SW480 (cell line): Measurements from ENCODE around the gene PAK3.
A peak's percentile ranks its signal among the peaks of the same experiment; 100 is the strongest.

ENCODE experiments used
- DNase-seq: peaks from one replicate; pipeline ENCODE4 v3.0.0-alpha.2; 2016; ENCODE audit warnings: low spot score

PAK3 gene

DNA sequence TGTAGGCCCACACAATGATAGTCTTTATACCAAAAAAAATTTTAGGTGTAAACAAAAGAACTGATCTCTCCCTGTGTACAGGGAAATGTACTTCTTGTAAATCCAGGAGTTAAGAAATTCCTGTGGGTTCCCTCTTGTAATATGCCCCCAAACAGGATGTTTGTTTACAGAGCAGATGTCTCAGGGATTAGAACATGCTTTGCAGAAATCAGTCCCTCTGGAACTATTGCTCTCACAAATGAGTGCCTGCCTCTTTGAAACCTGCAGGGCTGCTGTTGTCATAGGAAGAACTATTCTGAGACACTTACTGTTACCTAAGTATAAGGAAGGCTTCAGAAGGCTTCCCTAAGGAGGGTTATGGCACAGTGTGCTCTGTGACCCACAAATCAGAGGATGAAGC is 35.6 kb downstream of the PAK3 start:
- DNase-seq = no peak

GRCh38 chrX:111133389-111133788 is 37.4 kb downstream of the PAK3 start:
- DNase-seq = no peak

DNA sequence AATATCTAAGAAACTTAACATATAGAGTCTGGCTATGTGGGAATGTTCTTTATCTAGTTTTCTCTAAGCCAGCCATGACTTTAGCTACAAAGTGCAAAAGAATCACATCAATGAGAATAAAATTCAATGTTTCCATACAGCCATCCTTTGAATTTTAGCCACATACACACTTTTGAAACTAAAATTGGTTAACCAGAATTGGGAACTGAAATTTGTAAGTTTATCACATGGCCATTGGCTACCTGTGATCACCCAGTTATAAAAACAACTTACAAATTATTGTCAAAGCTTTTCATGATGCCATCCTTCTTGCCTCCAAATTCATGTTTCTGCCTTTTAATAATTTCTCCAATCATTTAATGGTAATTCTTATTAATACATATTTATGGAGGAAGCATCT is 49.9 kb downstream of the PAK3 start:
- no peak for DNase-seq

DNA sequence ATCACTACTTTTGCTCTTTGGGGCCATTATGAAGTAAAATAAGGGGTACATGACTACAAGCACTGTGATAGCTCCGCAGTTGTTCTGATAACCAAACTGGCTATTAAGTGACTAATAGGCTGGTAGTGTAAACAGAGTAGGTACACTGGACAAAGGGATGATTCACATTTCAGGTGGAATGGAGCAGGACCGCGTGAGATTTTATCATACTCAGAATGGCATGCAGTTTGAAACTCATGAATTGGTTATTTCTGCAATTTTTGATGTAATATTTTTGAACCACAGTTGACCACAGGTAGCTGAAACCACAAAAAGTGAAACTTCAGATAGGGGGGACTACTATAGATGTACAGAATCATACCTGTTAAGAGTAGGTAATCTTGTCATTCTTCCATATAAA is 55.8 kb downstream of the PAK3 start:
- no peak for DNase-seq

GRCh38 chrX:111159232-111159631 is 63.2 kb downstream of the PAK3 start:
- DNase-seq = no peak

DNA sequence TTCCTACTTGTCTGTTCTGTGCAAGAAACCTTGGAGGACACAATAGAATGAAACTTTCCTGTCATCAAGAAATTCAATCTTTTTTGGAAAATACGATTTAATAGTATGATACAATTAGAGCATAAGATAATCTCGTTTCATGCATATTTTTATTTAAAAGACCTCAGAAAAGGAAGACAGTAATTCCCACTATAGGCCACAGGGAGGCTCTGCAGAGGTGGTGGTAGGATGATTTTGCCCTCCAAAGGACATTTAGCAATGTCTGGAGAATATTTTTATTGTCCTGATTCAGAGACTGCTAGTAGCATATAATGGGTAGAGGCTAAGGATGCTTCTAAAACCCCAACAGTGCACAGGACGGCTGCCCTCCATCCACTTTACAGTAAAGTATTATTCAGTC is 68.7 kb downstream of the PAK3 start:
- peak; percentile 11 for DNase-seq

DNA sequence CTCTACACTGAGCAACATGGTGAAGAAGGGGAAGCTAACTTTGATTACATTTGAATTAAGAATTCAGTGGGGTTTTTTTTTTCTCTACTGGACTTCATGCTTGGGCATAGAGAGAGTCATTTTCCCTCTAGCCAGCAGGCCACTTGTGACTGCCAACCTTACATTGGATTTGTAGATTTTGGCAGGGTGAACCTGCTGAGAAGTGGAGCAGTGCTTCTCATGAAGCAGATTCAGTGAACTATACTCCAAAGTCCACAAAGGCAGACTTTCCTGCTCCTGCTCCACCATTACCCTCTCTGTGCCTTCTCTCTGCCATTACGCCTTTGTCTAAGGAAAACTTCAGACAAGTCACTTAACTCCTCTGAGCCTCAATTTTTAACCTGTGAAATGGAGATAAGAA is 69.9 kb downstream of the PAK3 start:
- DNase-seq = no peak

GRCh38 chrX:111167334-111167733 is 71.3 kb downstream of the PAK3 start:
- DNase-seq = no peak

DNA sequence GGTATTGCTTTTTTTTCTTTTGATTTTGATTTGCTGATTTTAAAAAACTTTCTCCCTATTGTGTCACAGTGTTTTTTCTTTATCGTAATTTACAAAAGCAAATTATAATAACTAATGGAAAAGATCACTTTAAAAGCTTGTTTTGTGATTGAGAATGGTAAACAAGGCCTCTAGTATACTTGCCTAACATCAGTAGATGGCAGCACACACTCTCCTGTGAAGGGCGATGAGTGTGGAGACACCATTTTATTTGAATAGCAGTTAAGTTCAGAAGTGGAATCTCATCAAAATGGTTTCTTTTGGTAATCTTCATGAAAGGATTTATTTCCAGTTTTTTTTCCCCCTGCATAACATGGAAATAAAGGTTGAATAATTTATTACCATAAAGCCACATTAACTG is 72.3 kb downstream of the PAK3 start:
- peak; percentile 32 for DNase-seq

GRCh38 chrX:111169141-111169540 is 73.2 kb downstream of the PAK3 start:
- no peak for DNase-seq

- DNase-seq = no peak
Observed at GRCh38 chrX:111170017-111170416, 74.0 kb downstream of the PAK3 start.

GRCh38 chrX:111180750-111181240 is 84.8 kb downstream of the PAK3 start:
- no peak for DNase-seq

GRCh38 chrX:111181951-111182350 is 86.0 kb downstream of the PAK3 start:
- no peak for DNase-seq

DNA sequence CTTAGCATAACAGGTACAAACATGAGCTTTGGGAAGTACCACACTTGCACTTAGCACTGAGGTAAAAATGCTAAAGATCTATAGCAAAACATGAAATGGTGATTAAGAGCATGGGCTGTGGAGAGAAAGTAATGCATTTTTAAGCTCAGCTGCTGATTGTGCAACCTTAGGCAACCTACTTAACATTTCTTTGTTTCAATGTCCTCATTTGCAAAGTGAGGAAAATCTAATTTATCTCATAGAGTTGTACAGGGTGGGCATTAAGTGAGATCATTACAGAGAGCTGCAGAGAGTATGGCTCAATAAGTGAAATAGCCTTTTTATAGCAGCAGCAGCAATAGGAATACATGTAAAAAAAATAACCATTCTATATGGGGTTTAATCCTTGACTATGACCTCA is 87.0 kb downstream of the PAK3 start:
- DNase-seq = no peak

- DNase-seq = no peak
Observed at GRCh38 chrX:111191598-111191997, 95.6 kb downstream of the PAK3 start.

GRCh38 chrX:111199505-111199904 is 103.5 kb downstream of the PAK3 start:
- DNase-seq = no peak

DNA sequence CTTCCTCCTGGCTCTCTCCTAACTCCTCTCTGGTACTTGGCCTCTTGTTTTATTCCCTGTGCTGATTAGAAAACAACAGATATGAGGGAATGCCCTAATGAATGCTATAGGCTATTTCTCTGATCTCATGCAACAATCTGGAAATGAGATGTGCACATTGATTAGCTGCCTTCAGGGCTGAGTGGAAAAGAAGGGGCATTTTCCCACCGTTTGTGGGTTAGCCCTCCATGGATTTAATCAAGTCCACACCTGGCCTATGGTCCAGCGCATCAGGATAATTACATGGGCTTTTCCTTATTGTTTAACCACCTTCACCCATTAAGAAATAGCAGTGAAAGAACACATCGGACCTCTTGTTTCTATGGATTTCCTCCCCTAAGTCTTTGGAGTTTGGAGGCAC is 104.3 kb downstream of the PAK3 start:
- DNase-seq = no peak

GRCh38 chrX:111207851-111208250 is 111.9 kb downstream of the PAK3 start:
- no peak for DNase-seq

GRCh38 chrX:111216293-111216801 is 120.4 kb downstream of the PAK3 start:
- no peak for DNase-seq

DNA sequence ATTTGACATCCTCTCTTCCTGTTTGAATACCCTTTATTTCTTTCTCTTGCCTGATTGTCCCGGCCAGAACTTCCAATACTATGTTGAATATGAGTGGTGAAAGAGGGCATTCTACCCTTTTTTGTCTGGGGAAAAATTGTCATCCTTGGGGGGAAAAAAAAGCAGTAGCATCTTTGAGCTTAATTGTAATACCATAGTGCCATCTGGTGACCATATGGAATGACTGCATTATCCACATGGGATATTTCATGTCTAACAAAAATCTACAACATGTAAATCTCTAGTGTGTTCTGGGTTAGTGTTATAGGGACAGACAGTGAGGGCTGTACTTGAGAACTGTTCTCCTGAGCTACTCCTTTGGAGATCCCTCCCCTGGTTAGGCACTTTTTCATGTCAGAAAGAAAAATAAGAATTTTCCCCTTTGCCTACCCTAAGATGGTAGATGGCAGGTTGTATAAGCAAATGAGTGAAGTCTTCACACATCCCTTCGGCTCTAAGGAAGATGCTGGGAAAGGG is 148.3 kb downstream of the PAK3 start:
- peak; percentile 9 for DNase-seq

GRCh38 chrX:111254896-111255693 is 159.1 kb downstream of the PAK3 start:
- peak; percentile 65 for DNase-seq

DNA sequence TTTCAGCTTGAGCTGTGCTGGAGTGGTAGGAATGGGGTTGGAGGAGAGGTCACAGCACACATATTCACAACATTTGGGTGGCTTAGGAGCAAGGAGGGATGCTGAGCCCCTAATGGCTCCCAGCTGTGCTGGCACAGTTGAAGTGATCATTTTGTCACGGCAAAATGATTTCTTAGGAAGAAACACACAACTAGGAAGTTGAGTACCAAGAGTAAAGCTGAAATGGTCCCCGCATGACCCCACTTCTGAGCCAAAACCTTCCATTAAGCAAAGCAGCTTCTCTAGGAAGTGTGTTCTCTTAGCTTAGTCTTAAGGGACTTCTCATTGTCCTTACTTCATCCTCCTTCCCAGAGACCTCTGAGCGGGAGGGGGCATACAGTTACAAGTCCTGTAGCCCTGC is 161.7 kb downstream of the PAK3 start:
- DNase-seq = no peak

GRCh38 chrX:111259559-111259958 is 163.6 kb downstream of the PAK3 start:
- no peak for DNase-seq

DNA sequence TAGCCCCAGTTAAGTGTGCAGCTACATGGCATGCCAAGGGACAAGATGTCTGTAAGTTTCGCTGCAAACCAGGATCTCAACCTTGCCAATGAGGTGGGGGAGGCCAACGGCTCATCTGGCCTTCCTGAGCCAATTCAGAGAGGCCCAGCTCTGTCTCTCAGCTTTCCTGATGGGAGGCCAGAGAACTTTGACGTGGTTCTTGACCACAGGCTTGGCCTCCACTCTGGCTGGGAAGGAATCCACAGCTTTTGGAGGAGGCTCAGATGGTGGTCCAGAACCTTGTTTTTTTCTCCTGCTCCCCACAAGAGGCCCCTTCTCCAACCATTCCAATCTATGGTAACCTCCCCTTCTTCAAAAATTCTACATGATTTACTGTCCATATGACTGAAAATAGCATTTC is 164.5 kb downstream of the PAK3 start:
- no peak for DNase-seq
